CD14-positive monocyte (primary cell): Measurements from ENCODE around the gene C9orf50. TPM values are rescaled to one million over a fixed set of nuclear protein-coding genes. Genes with fewer than 3 reads are reported as not detected.

ENCODE experiments used
- DNase-seq, 3 donors: peaks; one replicate each; pipeline ENCODE4 v3.0.0-alpha.2; 2011 to 2022
- H2AFZ ChIP-seq: 2 replicates; pipeline ENCODE4 v1.6.0; 2012; ENCODE audit warnings: mild to moderate bottlenecking, low read depth, low read length, inconsistent platforms; ENCODE audit not compliant: insufficient read depth, poor library complexity, severe bottlenecking
- H3K27ac ChIP-seq, 2 donors: 1 replicate in 1 of 2; 2 replicates in 1 of 2; pipeline ENCODE4 v1.5.1; 2012 to 2013; ENCODE audit warnings: low read length in 2 of 2, control low read depth in 1 of 2, inconsistent platforms in 1 of 2, low read depth in 1 of 2, mild to moderate bottlenecking in 1 of 2
- H3K27me3 ChIP-seq, 2 donors: one replicate each; pipeline versions ENCODE4 v1.6.0 to v1.6.1; 2011 to 2013; ENCODE audit warnings: low read length in 2 of 2; ENCODE audit not compliant: control insufficient read depth in 2 of 2, insufficient read depth in 2 of 2
- H3K36me3 ChIP-seq, 2 donors: replicated peaks in 1 of 2; 1 replicate in 1 of 2; 2 replicates in 1 of 2; pipeline versions ENCODE4 v1.5.1 to v1.6.1; 2012 to 2013; ENCODE audit warnings: low read length in 2 of 2, control low read depth in 1 of 2, inconsistent platforms in 1 of 2, mild to moderate bottlenecking in 1 of 2; ENCODE audit not compliant: insufficient read depth in 2 of 2, control insufficient read depth in 1 of 2
- H3K4me1 ChIP-seq, 2 donors: 1 replicate in 1 of 2; 2 replicates in 1 of 2; pipeline versions ENCODE4 v1.5.1 to v1.6.1; 2012 to 2013; ENCODE audit warnings: low read length in 2 of 2, control low read depth in 1 of 2, inconsistent platforms in 1 of 2, mild to moderate bottlenecking in 1 of 2, moderate library complexity in 1 of 2; ENCODE audit not compliant: insufficient read depth in 2 of 2, control insufficient read depth in 1 of 2
- H3K4me2 ChIP-seq: replicated peaks from 2 replicates; pipeline ENCODE3; 2012; ENCODE audit warnings: low read length, moderate library complexity, mild to moderate bottlenecking; ENCODE audit not compliant: poor library complexity, severe bottlenecking; ENCODE audit errors: extremely low read depth
- H3K4me3 ChIP-seq, 3 experiments: fragments of 200-600 bp in 1 of 3; sonication (generic) in 1 of 3; replicated peaks in 1 of 3; 1 replicate in 2 of 3; 2 replicates in 1 of 3; pipeline ENCODE4 v1.5.1; 2011 to 2013; ENCODE audit warnings: low read length in 3 of 3, mild to moderate bottlenecking in 3 of 3, control low read depth in 2 of 3, low read depth in 2 of 3, inconsistent platforms in 1 of 3, moderate library complexity in 1 of 3
- H3K79me2 ChIP-seq: 2 replicates; pipeline ENCODE4 v1.6.0; 2012; ENCODE audit warnings: mild to moderate bottlenecking, control low read depth, inconsistent platforms, low read length, moderate library complexity; ENCODE audit not compliant: insufficient read depth
- H3K9ac ChIP-seq: 2 replicates; pipeline ENCODE4 v1.6.0; 2017; ENCODE audit warnings: low read length, mild to moderate bottlenecking; ENCODE audit not compliant: insufficient read depth, poor library complexity, severe bottlenecking
- H3K9me3 ChIP-seq, 2 donors: replicated peaks in 1 of 2; 1 replicate in 1 of 2; 2 replicates in 1 of 2; pipeline versions ENCODE4 v1.5.1 to v1.6.1; 2012 to 2013; ENCODE audit warnings: low read length in 2 of 2, control low read depth in 1 of 2; ENCODE audit not compliant: control insufficient read depth in 1 of 2, insufficient read depth in 1 of 2
- H4K20me1 ChIP-seq: 2 replicates; pipeline ENCODE4 v1.6.0; 2012; ENCODE audit warnings: mild to moderate bottlenecking, low read length, control low read depth, moderate library complexity; ENCODE audit not compliant: insufficient read depth
- H3K27ac Mint-ChIP-seq, 7 donors: one replicate each; pipeline ENCODE4 v1.8.0; 2020; ENCODE audit warnings: mild to moderate bottlenecking in 7 of 7, mixed read lengths in 7 of 7, moderate library complexity in 6 of 7, inconsistent platforms in 2 of 7
- H3K27me3 Mint-ChIP-seq, 3 donors: one replicate each; pipeline ENCODE4 v1.8.0; 2021 to 2022; ENCODE audit warnings: low read depth in 3 of 3, mild to moderate bottlenecking in 3 of 3, mixed read lengths in 3 of 3, moderate library complexity in 3 of 3, inconsistent platforms in 1 of 3
- H3K36me3 Mint-ChIP-seq, 2 donors: one replicate each; pipeline ENCODE4 v1.8.0; 2020; ENCODE audit warnings: mixed read lengths in 2 of 2, inconsistent platforms in 1 of 2, mild to moderate bottlenecking in 1 of 2
- H3K4me1 Mint-ChIP-seq: one replicate; pipeline ENCODE4 v1.8.0; 2020; ENCODE audit warnings: mild to moderate bottlenecking, mixed read lengths
- H3K4me3 Mint-ChIP-seq, 2 donors: one replicate each; pipeline ENCODE4 v1.8.0; 2020; ENCODE audit warnings: mild to moderate bottlenecking in 2 of 2, mixed read lengths in 2 of 2, moderate library complexity in 1 of 2
- H3K9me3 Mint-ChIP-seq, 7 donors: one replicate each; pipeline ENCODE4 v1.8.0; 2020 to 2022; ENCODE audit warnings: mixed read lengths in 7 of 7, mild to moderate bottlenecking in 6 of 7, moderate library complexity in 6 of 7, inconsistent platforms in 2 of 7
- CTCF ChIP-seq: fragments of 200-600 bp; IDR thresholded peaks from one replicate; pipeline ENCODE4 v1.8.0; 2022; ENCODE audit warnings: antibody characterized with exemption, mild to moderate bottlenecking
- WGBS: methylation state at CpG from one replicate; pipeline ENCODE4 v1.1.5; 2013; ENCODE audit warnings: missing lambda C conversion rate; ENCODE audit not compliant: insufficient coverage; 5-methylcytosine and 5-hydroxymethylcytosine counted together
- intact Hi-C, 2 donors: fragments of 100-400 bp; cut with micrococcal nuclease; formaldehyde crosslinking; loops; one replicate each; pipeline versions ENCODE4 v1.15.0 to v1.15.1; 2023
- polyA plus RNA-seq, 3 donors: library from polyadenylated mRNA; depleted of rRNA in 1 of 3; unstranded in 2 of 3; stranded (reverse) in 1 of 3; fragments of 300-500 nt in 2 of 3; fragments of >200 nt in 1 of 3; fragmentation: Illumina TruSeq in 2 of 3; gene quantifications; 1 replicate in 2 of 3; 2 replicates in 1 of 3; pipeline ENCODE4 v1.2.3, GENCODE V29; 2012 to 2021

The C9orf50 gene
- polyA plus RNA-seq, 3 donors, result not detected

DNA sequence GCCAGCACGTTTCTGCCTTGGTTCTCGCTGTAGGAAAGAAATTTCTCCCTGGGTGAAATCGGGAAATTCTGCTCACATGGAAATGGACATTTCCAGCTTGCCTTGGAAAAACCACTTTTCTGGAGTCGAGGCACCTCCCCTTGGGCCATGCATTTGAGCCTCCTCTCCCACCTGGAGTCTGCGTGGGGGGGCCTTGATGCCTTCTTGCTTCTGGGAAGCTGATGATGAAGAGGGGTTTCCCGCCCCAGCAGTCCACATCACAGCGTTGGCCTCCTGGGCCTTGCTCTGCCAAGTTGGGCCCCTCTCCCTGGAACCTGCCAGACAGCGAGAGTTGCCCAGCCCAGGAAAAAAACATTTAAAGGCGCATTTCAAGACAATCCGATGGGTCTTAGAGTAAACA, 22.8 kb upstream of the C9orf50 start:
- Histone ChIP-seq H3K4me1 (peaks cover 19 to 29% of the 10 kb centered on the region in 2 donors), H3K79me2 (peaks cover 29% of the 10 kb centered on the region), H2AFZ (no peak overlapping the region), H3K4me2 (no peak overlapping the region), H3K9ac (no peak overlapping the region), H3K27me3 (no peaks in the 10 kb centered on the region), H3K36me3 (peaks cover 9 to 10% of the 10 kb centered on the region in 2 donors), H3K4me3 (no peak overlapping the region), H4K20me1 (peaks cover 29% of the 10 kb centered on the region), H3K27ac (no peak overlapping the region), H3K9me3 (no peaks in the 10 kb centered on the region)
- peak overlapping the region in 1 of 2 donors; percentile 31 for H3K4me3 Mint-ChIP-seq
- H3K4me1 Mint-ChIP-seq, result peaks cover 18% of the 10 kb centered on the region
- peaks cover 0 to 5% (median 4%) of the 10 kb centered on the region in 7 donors for H3K9me3 Mint-ChIP-seq
- intact Hi-C loops, result loop anchor here (2.0 to 5.0 kb wide), 3 partner anchors 17 to 149 kb away; partner anchors contain the start of gene NTMT1 (in 1 of the 2)
- H3K27ac Mint-ChIP-seq, result peak overlapping the region in 1 of 7 donors; percentile 10
- peaks cover 2 to 14% (median 4%) of the 10 kb centered on the region in 3 donors for H3K27me3 Mint-ChIP-seq
- peaks cover 2 to 3% of the 10 kb centered on the region in 2 donors for H3K36me3 Mint-ChIP-seq
- 76% methylated on average over 2 of the region's 10 CpGs for WGBS
- no peak for TF ChIP-seq CTCF
- DNase-seq, result no peak

DNA sequence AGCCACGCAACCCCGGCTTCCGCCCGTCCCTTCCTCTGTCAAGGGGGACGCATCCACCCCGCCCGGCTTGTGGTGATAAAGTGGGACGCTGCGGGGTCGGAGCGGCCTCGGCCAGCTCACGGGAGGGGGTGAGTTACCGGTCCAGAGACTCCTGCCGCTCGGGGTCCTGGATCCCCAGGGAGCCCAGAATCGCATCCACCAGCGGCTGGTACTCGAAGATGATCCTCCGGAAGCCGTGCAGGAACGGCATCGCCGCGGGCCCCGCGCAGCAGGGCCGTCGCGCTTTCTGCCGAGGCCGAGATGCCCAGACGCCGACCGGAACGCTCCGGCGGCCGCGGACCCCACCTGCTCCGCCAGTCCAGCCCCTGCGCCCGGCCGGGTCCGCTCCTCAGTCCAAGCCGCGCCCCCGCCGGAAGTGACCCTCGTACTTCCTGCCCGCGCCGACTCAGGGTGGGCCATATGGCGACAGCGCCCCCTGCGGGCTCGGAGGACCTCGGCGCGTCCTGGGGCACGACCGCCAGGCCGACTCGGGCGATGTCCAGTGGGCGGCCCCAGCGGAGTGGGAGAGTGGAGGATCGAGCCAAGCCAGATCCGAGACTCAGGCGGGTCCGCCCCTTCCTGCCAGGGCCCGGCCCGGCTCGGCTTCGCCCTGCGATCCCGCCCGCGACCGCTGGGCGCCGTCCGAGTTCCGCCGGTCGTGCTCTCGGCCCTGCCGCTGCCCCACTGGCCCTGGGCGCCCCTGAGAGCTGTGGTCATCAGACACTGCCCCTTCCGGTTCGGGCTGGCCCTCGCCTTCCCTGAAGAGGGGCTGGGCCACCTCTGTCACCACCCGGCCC, 21.1 kb upstream of the C9orf50 start, which contains the start of gene ASB6:
Gene ASB6, minus strand, starts transcription at position 402 of the 836 bp plus-strand sequence. Its CDS starts 152 bp downstream, at position 250.
- Histone ChIP-seq H3K4me2 (peak within 1 kb of the TSS; percentile 87), H3K4me1 (peaks cover 19 to 29% of the 10 kb centered on the region in 2 donors), H3K9ac (peak within 1 kb of the TSS; percentile 77), H3K36me3 (peaks cover 24 to 27% of the 10 kb centered on the region in 2 donors), H3K4me3 (peak within 1 kb of the TSS; percentile 89 to 92 (median 90)), H3K27ac (peak within 1 kb of the TSS; percentile 76 to 77), H4K20me1 (peaks cover 47% of the 10 kb centered on the region), H3K27me3 (no peaks in the 10 kb centered on the region), H3K79me2 (peaks cover 29% of the 10 kb centered on the region), H3K9me3 (no peaks in the 10 kb centered on the region), H2AFZ (peak within 1 kb of the TSS; percentile 90)
- TF ChIP-seq CTCF, result peak; percentile 100
- peak within 1 kb of the TSS; percentile 82 to 88 for H3K4me3 Mint-ChIP-seq
- peak; percentile 96 to 98 (median 98) for DNase-seq
- peaks cover 0 to 5% (median 4%) of the 10 kb centered on the region in 7 donors for H3K9me3 Mint-ChIP-seq
- peak within 1 kb of the TSS; percentile 80 to 90 (median 87) for H3K27ac Mint-ChIP-seq
- intact Hi-C loops, result loop anchor here (2.0 to 5.0 kb wide), 3 partner anchors 15 to 150 kb away; partner anchors contain the start of gene NTMT1 (in 1 of the 2)
- H3K4me1 Mint-ChIP-seq, result peaks cover 29% of the 10 kb centered on the region
- peaks cover 17 to 19% of the 10 kb centered on the region in 2 donors for H3K36me3 Mint-ChIP-seq
- H3K27me3 Mint-ChIP-seq, result peaks cover 2 to 14% (median 4%) of the 10 kb centered on the region in 3 donors
- under 1% methylated on average over 91 of the region's 93 CpGs for WGBS
